ENCODE measurements around the gene SPAG5.
"Not testable (repeated sequence)": the region's sequence is repeated elsewhere in the genome, so short reads cannot be mapped to it uniquely, and the experiment has no call there.

SPAG5 gene

DNA sequence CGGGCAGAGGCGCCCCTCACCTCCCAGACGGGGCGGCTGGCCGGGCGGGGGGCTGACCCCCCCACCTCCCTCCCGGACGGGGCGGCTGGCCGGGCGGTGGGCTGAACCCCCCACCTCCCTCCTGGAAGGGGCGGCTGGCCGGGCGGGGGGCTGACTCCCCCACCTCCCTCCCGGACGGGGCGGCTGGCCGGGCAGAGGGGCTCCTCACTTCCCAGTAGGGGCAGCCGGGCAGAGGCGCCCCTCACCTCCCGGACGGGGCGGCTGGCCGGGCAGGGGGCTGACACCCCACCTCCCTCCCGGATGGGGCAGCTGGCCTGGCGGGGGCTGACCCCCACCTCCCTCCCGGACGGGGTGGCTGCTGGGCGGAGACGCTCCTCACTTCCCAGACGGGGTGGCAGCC, 5.2 kb upstream of the SPAG5 start:
- DNase-seq (ENCODE audit: low spot score), result not testable (repeated sequence)

DNA sequence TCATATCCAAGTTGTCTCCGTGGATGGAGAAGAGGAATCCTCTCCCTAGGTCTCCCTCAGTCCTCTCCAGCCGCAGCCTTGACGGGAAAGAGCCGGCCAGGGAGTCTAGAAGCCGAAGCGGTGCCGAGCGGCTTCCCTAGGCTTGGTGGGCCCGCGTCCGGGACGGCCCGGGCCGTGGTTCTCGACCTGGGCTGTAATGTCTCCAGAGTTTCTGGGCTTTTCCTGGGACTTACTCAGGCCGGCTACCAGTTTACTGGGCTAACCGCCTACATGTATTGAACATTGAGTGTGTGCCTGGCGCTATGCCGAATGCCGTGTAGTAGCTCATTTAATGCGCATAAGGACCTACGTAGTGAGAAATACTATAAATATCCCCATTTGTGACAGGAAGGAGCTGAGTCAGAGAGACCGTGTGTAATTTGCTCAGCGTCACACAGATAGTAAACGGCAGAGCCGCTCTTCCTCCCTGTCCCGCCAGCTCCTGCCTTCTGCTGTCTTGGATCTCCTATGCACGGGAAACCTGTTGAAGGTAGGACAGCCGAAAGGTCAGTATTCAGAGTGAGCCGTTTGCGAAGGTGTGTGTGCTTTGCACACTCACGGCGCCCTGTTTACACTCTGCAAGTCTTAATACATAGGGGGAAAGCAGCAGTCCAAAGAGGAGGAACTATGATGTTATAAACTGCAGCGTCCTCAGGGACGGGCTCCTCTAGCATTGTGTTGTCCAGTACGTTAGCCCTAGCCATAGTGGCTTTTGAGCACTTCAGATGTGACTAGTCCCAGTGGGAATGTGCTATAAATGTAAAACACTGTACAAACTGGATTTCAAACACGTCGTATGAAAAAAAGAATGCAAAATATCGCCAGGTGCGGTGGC, 723 bp upstream of the SPAG5 start:
- DNase-seq (ENCODE audit: low spot score), result peak; percentile 77

DNA sequence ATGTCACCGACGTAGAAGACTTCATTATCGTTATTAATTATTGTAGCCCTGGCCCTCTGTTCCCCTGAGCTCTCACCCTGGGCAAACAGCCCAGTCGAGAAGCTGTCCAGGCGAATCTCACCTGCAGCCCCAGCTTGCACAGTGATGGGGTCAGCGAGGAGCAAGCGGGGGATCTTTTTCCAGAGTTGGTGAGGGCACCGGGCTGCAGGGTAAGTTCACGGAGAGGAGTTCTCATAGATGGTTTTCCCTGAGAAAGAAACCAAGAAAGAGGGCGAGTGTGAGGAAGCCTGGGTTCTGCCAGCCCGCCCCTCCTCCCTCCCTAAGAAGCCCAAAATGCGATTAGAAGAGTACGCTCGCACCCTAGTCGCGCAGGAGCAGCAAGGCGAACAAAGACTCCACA, 436 bp downstream of the SPAG5 start:
- DNase-seq (ENCODE audit: low spot score), result no peak

DNA sequence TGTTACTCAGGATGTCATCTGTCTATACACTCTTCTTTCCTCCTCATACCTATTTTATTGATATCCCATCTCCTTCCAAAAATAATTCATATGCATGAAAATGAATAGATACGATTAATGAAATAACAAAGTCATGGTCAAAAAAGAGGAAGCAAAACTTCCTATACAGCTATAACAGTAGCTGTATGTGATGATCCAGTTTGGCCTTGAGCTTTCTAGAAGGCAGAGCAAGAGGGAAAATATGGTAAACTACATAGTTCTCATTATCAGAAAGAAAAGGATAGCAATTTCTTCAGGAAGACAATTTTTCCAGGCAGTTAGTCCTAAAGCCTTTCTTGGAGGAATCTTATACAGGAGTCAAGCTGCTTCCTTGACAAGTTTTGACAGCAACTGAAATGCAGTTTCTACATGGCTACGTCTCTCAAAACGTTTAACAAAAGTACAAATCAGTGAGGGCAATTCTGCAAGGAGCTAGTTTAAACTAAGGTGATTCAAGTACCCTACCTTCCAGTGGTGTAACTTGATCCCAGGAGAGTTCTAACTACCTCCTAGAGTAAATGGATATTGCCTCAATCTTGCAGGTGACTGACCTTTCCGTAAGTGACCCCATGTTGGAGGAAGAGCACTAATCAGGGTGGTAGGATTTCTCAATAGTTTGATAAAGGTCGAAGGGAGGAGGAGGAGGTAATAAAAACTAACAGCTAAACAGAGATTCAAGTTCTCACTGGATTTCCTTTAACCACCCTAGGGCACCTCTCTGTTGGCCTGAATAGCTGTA, 1.0 kb downstream of the SPAG5 start:
- DNase-seq (ENCODE audit: low spot score), result no peak

DNA sequence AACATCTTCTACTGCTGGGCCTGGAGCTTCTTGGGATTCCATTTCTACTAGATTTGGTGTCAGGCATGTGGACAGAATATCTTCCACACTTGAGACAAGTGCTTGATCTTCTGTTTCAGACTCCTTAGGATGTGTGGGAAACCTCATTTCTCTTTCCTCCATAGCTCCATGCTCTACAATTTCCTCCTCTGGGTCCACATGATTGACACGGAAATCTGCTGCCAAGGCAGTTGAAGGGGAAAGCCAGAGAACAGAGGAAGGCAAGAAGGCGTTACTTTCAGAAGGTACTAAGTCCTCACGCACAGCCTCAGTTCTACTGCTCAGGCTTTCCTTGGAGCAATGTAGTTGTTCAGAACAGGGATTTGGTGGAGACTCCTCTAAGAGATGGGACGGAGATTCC, 6.6 kb downstream of the SPAG5 start:
- no peak for DNase-seq (ENCODE audit: low spot score)

DNA sequence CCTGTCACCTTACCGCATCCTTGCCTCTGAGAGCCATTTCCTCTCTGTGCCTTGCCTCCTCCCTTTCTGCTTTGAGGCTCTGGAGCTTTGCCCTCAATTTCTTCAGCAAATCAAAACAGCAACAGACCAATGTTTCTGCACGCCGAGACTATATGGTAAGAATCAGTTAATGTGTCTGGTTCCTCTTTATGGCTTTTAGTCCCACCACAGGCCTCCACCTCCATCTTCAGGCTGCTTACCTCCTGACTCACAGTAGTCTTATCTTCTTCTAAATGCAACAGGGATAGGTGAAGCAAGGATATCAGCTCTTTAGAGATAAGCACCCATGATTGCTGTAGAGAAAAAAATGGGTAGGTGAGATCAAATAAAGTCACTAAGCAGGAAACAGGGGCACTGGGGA, 13.0 kb downstream of the SPAG5 start:
- DNase-seq (ENCODE audit: low spot score), result no peak

DNA sequence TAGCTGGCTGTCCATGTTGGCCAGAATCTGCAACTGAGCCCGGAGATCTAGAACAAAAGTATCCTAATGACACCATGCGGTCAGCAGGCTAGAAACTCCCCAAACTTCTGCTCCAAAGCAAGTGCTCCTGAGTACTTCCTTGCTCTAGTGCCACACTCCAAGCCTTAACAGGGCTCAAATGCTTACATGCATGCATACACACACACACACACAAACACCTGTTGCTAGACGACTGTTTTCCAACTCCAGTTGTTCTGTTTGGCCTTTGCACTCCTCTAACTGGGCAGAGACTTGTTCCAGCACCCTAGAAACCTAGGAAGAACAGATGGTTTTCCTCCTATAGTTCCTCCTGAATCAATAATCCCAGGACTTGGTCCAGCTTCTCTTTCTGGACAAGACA, 14.4 kb downstream of the SPAG5 start:
- DNase-seq (ENCODE audit: low spot score), result no peak

DNA sequence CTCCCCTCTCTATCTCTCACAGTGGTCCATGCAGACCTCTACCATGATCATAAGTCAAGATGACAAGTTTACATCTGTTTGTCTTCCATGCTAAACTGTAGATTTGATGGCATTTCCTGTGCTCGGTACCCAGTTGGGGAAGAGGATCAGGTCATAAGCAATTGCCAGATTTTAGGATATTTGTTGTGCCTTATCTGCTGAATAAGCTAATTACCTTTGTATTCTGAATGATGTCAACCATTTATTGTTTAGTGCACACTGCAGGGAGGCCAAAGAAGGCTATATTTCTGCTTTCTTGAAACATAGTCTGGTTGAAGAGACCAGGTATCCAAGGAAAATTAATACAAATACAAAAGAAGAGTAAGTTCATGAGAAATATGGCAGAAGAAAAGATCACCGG, 16.3 kb downstream of the SPAG5 start:
- DNase-seq (ENCODE audit: low spot score), result no peak

DNA sequence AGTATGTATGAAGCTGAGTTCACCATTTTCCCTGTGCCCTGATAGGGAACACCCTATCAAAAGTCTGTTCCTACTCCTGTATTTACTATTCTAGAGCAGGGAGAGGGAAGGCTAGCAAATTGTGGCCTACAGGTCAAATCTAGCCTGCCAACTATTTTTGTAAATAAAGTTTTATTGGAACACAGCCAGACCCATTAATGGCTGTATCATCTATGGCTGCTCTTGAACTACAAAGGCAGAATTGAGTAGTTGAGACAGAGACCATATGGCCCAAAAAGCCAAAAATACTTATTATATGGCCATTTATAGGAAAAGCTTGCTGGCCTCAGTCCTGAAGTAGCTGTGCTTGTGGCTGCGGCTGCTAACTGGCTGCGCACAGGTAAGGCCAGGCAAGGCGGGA, 17.9 kb downstream of the SPAG5 start:
- DNase-seq (ENCODE audit: low spot score), result no peak

DNA sequence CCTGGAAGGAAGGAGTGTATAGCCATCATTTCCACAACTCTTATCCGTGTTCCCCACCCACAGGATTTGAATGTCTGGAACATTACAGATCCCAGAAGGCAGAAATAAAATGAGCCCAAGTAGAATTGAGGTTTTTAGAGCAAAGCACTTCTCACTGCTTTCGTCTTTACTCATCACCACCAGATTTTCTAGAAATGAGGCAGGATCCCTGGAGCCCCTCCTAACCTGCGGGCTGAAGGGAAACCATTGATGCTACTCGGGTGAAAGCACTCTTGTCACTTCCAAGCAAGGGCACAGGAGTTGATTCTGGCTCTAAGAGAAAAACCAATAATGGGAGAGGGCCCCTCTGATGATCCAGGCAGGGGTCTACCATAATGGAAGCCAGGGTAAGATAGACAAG, 19.3 kb downstream of the SPAG5 start:
- DNase-seq (ENCODE audit: low spot score), result no peak

DNA sequence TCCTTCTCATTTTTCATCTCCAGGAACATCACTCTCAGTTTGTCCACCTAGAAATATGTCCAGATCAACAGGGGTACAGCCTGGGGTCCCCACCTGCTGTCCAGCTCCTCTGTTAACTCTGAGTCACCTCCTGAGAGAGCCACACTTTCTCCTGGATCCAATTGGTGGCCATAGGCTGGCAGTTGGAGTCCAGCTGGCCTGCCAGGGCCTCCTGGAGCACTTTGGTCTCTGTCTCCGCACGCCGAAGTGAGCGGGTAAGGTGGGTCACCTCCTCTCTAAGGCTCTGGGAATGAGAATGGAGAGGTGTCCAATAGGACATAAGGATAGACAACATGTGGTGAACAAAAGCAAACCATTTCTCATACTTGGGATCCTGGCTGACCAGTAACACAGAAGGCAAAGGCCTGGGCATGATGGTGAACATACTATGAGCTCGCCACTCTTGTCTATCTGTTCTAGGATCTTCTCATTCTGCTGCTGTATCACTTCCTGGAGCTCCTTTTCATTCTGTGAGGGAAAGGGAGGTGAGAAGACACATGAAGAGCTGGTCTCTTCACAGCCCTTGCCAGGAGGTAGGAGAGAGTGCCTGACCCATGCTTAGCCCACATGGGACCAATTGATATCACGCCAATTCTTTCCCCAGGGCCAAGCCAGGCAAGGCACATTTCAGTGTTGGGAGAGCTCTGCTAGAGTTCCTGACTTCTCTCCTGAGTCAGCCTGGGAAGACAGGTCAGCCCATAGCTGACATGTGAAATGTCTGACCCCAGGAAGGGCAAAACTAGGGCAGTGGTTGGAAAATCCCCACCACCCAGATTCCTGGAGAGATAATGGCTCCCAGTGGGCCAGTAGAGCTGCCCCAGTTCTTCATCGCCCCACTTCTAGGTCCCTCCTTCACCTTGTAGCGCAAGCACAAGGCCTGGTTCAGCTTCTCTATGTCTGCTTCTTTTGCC, 20.3 kb downstream of the SPAG5 start:
- DNase-seq (ENCODE audit: low spot score), result no peak

DNA sequence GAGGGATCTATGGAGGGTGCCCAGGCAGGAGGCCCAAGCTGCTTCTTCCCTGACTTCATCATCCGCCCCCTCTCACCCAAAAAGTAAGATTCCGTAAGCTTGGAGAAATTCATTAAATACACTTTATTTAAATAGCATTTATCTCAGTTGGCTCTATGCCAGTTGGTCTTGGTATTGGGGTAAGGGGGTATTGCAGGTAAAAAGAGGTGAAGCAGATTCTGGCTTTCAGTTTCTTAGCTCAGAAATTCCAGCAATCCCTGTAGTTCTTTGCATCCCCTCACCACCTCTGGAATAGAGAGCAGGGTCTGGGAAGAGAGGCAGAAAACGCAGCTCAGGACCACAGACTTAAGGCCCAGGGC, 21.4 kb downstream of the SPAG5 start:
- DNase-seq (ENCODE audit: low spot score), result no peak

DNA sequence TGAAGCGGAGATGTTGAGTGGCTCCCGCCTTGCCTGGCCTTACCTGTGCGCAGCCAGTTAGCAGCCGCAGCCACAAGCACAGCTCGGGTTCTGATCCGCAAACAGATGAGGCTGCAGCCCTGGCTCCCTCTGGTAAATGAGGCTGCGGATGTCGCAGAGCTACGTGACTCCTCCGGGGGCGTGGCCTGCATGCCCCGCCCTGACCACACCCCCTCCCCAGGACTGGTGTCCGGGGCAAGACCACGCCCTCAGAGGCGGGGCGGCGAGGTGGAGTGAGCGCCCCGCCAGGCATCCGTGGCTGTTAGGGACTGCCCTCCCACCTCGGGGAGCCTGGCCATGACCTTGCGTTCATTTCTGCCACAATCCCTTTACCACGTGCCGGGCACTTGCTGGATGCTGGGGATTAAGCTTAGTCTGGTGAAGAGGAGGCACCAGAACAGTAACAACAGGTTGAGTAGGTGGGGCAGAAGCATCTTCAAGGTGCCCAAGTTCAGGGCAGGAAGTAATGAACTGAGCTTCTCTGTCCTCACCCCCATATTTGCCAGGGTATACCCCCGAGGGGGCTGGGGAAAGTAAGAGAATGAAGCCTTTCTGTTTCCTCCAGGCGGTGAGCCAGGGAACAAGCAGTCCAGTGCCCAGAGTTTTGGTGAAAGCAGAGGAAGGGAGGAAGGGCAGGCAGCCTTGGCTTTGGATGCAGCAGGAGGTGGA, 21.9 kb downstream of the SPAG5 start, which contains the start of gene ALDOC:
Gene ALDOC (minus strand): TSS at position 138 of the 708 bp plus-strand sequence. CDS start 1,363 bp downstream, outside the sequence.
- DNase-seq (ENCODE audit: low spot score), result peak; percentile 99

DNA sequence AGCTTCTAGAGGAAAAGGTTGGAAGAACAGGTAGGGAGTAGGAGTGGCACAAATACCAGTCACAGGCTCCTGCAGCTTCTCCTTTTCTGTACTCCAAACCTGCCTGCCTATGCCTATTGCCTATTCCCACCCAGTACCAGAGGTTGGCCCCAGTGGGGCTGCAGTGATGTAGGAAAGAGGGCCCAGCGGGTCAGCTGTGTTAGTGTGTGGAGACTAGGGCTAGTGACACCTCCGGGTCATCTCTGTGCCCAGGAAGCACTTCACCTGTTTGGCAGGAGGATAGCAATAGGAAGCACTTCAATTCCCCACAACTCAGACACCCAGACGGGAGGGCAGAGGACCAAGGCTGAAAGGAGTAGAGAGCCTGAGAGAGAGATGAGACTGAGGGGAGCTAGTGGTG, 22.8 kb downstream of the SPAG5 start:
- not testable (repeated sequence) for DNase-seq (ENCODE audit: low spot score)

DNA sequence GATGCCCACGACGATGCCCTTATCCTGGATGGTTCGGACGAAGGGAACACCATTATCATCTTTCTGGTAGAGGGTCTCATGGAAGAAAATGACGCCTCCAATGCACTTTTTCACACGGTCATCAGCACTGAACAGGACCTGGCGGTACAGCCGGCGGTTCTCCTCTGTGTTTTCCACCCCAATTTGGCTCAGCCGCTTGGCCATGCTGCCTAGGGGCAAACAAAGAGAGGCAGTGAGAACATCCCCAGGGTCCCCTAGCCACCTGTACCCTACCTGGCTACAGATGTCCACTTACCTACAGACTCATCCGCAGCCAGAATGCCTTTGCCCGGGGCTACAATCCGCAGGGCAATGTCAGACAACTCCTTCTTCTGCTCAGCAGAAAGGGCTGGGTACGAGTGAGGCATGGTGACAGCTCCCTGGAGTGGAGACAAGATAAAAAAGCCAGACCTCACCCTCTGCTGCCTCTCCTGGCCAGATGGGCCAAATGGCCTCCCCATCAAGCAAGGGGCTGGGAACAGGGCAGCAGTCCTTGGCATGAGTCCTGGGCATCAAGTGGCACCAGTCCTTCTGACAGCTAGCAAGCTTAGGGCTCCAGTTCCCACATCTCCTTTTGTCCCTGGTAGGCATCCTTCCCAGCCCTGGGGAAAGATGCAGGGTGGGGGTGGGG, 23.6 kb downstream of the SPAG5 start:
- peak; percentile 70 for DNase-seq (ENCODE audit: low spot score)

DNA sequence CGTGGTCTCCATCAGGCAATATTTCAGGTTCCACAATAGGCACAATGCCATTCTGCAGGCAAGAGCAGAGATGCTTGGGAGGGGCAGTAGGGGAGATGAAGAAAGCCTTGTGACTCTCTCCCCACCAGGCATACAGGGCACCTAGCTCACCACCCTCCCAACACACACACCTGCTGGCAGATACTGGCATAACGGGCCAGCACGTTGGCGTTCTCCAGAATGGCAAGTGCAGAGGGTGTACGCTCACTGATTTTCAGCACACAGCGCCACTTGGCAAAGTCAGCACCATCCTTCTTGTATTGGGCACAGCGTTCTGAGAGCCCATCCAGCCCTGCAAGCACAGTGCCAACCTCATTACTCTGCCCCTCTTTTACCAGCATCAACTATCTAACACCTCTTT, 24.3 kb downstream of the SPAG5 start:
- DNase-seq (ENCODE audit: low spot score), result no peak

DNA sequence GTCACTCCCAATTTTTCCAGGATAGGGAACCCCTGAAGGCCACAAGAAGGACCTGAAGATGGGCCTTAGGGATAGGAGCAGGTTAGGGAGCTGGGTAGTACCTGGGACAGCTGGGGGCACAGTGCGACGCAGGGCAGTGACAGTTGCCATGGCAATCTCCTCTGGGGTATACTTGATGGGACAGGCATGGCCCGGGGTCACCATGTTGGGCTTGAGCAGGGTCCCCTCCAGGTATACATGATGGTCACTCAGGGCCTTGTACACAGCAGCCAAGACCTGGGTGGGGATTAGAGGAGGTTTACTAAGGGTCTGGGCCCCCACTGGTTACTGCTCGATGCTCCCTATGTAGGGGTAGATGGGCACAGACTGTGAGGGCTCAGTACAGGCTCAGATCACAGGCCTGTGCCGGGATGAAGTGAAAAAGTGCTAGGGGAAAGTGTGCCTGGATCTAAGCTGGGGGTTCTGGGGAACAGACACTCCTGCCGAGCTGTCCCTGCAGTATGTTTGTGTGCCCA, 24.8 kb downstream of the SPAG5 start:
- no peak for DNase-seq (ENCODE audit: low spot score)

DNA sequence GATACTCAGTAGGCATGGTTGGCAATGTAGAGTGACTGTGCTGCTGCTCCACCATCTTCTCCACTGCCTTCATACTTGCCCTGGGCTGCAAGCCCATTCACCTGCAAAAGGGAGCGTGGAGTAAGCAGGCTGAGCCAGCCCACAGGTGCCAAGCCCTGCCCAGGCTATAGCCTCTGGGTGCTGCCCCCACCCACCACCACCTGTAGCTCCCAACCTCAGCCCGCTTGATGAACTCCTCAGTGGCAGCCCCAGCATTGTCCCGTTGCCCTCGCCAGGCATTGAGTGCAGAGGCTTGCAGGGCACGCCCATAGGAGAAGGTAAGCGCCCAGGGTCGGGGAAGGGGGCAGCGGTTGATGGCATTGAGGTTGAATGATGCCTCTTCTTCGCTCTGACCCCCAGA, 25.3 kb downstream of the SPAG5 start:
- no peak for DNase-seq (ENCODE audit: low spot score)

DNA sequence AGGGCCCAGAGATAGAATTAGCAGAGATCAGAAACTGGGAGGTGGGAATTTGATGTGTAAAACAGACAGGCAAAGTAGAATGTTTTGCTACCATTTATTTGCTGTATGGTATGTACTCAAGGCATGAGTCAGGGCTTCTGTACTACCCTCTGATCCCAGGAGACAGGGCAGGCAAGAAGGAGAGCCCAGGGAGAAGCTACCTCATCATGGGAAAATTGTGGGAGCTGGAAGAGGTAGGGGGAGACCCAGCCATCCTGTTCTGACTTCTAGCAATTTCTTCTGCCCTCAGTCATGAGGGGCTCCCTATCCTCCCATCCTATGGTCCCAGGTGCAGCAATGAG, 25.8 kb downstream of the SPAG5 start:
- no peak for DNase-seq (ENCODE audit: low spot score)

DNA sequence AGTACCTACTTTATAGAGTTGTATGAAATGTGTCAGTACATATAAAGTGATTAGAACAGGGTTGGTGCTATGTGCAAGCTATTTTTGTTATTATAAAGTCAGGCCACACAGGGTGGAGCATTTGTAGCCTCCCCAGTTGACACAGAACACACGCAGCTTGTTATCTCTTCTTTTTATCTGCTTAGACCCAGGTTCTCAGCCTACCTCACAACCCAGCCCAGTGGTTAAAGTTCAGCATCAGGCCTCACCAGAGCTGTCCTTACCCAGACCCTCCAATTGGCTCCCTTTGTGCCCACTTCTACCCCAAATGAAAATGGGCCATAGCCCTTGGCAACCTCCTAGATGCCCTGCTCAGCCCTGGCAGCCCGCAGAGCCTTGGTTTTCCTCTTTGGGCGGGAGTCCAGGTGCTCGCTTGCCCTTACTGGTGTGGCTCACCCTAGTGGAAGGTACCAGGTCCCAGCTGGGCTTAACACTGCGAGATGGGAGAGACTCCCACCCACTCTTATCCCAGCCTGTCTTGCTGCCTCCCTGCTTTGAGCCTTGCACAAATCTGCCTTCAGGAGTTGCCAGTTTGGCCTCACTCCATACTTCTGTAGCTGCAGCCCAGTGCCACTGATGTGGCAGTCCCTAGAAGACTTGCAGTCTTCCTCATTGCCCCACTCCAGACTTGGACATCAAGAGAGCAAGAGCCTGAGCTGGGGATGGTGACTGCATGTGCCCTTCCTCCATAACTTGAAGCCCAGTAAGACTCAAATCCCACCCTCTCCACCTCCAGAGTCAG, 26.4 kb downstream of the SPAG5 start:
- DNase-seq (ENCODE audit: low spot score), result peak; percentile 51

All from hematopoietic multipotent progenitor cell treated with erythropoietin and hydrocortisone succinate and interleukin-3 and kit ligand, for 17 days (in vitro differentiated cells).